Stimulated activated memory B cell treated with anti-CD40 and anti-IgM and Interleukin-4, amounts not matched to agents 10 μg/mL and 1 μg/mL and 100 μg/mL, for 72 hours (primary cell): ENCODE measurements around the gene KRT28.
"Not testable (repeated sequence)": the region's sequence is repeated elsewhere in the genome, so short reads cannot be mapped to it uniquely, and the experiment has no call there.

Experiments used
- ATAC-seq: fragments of 150-1000 bp; cut with Tn5 transposase; 2 replicates; pipeline ENCODE4 v1.10.0; 2021
- H3K27ac Mint-ChIP-seq: one replicate; pipeline ENCODE4 v1.8.0; 2022; ENCODE audit warnings: mild to moderate bottlenecking, mixed read lengths
- H3K27me3 Mint-ChIP-seq: one replicate; pipeline ENCODE4 v1.8.0; 2022; ENCODE audit warnings: mixed read lengths
- H3K36me3 Mint-ChIP-seq: one replicate; pipeline ENCODE4 v1.8.0; 2022; ENCODE audit warnings: mixed read lengths
- H3K4me1 Mint-ChIP-seq: one replicate; pipeline ENCODE4 v1.8.0; 2022; ENCODE audit warnings: mixed read lengths
- H3K4me3 Mint-ChIP-seq: one replicate; pipeline ENCODE4 v1.8.0; 2022; ENCODE audit warnings: mild to moderate bottlenecking, moderate library complexity, mixed read lengths
- H3K9me3 Mint-ChIP-seq: one replicate; pipeline ENCODE4 v1.8.0; 2022; ENCODE audit warnings: mixed read lengths

The KRT28 gene

GRCh38 chr17:40824015-40824832, 24.5 kb upstream of the KRT28 start:
- no peak overlapping the region for H3K4me3 Mint-ChIP-seq
- no peak for ATAC-seq
- peaks cover 16% of the 10 kb centered on the region for H3K27me3 Mint-ChIP-seq
- H3K27ac Mint-ChIP-seq = no peak overlapping the region
- no peaks in the 10 kb centered on the region for H3K9me3 Mint-ChIP-seq
- H3K36me3 Mint-ChIP-seq = peaks cover 29% of the 10 kb centered on the region
- peaks cover 19% of the 10 kb centered on the region for H3K4me1 Mint-ChIP-seq

- Mint-ChIP-seq H3K4me3 (no peak within 1 kb of the TSS), H3K4me1 (peaks cover 24% of the 10 kb centered on the region), H3K9me3 (peaks cover 2% of the 10 kb centered on the region), H3K27me3 (peaks cover 15% of the 10 kb centered on the region), H3K27ac (no peak within 1 kb of the TSS), H3K36me3 (peaks cover 34% of the 10 kb centered on the region)
- ATAC-seq = no peak
Measured at GRCh38 chr17:40822132-40822812, 22.5 kb upstream of the KRT28 start, which contains the start of gene KRT10. Gene KRT10, minus strand, starts transcription at chr17:40822614. Its CDS starts 29 bp downstream, at chr17:40822585.

- Mint-ChIP-seq H3K4me1 (peaks cover 25% of the 10 kb centered on the region), H3K4me3 (no peak overlapping the region), H3K36me3 (peaks cover 38% of the 10 kb centered on the region), H3K27me3 (peaks cover 8% of the 10 kb centered on the region), H3K9me3 (peaks cover 2% of the 10 kb centered on the region), H3K27ac (no peak overlapping the region)
- ATAC-seq = no peak
Measured at GRCh38 chr17:40821536-40821935, 21.8 kb upstream of the KRT28 start.

- no peaks in the 10 kb centered on the region for H3K27me3 Mint-ChIP-seq
Measured at GRCh38 chr17:40820228-40820838, 20.6 kb upstream of the KRT28 start.

GRCh38 chr17:40819528-40820125, 19.9 kb upstream of the KRT28 start:
- H3K4me3 Mint-ChIP-seq = peak overlapping the region; percentile 70
- H3K9me3 Mint-ChIP-seq = peaks cover 4% of the 10 kb centered on the region
- peaks cover 36% of the 10 kb centered on the region for H3K36me3 Mint-ChIP-seq
- H3K4me1 Mint-ChIP-seq = peaks cover 25% of the 10 kb centered on the region
- no peak for ATAC-seq
- H3K27me3 Mint-ChIP-seq = peaks cover 5% of the 10 kb centered on the region
- H3K27ac Mint-ChIP-seq = peak overlapping the region; percentile 91

More at GRCh38 chr17:40820228-40820838, 20.6 kb upstream of the KRT28 start:
- peaks cover 2% of the 10 kb centered on the region for H3K9me3 Mint-ChIP-seq
- peaks cover 25% of the 10 kb centered on the region for H3K4me1 Mint-ChIP-seq
- H3K27ac Mint-ChIP-seq = no peak overlapping the region
- peak; percentile 52 for ATAC-seq
- peaks cover 33% of the 10 kb centered on the region for H3K36me3 Mint-ChIP-seq
- H3K4me3 Mint-ChIP-seq = peak overlapping the region; percentile 51

GRCh38 chr17:40818733-40819527, 19.2 kb upstream of the KRT28 start:
- peaks cover 5% of the 10 kb centered on the region for H3K9me3 Mint-ChIP-seq
- peaks cover 12% of the 10 kb centered on the region for H3K27me3 Mint-ChIP-seq
- H3K4me1 Mint-ChIP-seq = peaks cover 20% of the 10 kb centered on the region
- peak overlapping the region; percentile 91 for H3K27ac Mint-ChIP-seq
- peak; percentile 90 for ATAC-seq
- peak overlapping the region; percentile 85 for H3K4me3 Mint-ChIP-seq
- H3K36me3 Mint-ChIP-seq = peaks cover 34% of the 10 kb centered on the region

- ATAC-seq = no peak
- H3K4me1 Mint-ChIP-seq = peaks cover 20% of the 10 kb centered on the region
Measured at GRCh38 chr17:40818343-40818732, 18.6 kb upstream of the KRT28 start.

GRCh38 chr17:40817103-40817682, 17.4 kb upstream of the KRT28 start:
- H3K36me3 Mint-ChIP-seq = peaks cover 27% of the 10 kb centered on the region
- H3K27ac Mint-ChIP-seq = no peak overlapping the region
- H3K4me3 Mint-ChIP-seq = peak overlapping the region; percentile 51
- peaks cover 5% of the 10 kb centered on the region for H3K9me3 Mint-ChIP-seq
- H3K27me3 Mint-ChIP-seq = peaks cover 28% of the 10 kb centered on the region
- H3K4me1 Mint-ChIP-seq = peaks cover 20% of the 10 kb centered on the region
- no peak for ATAC-seq

More at GRCh38 chr17:40818343-40818732, 18.6 kb upstream of the KRT28 start:
- Mint-ChIP-seq H3K27ac (peak overlapping the region; percentile 91), H3K9me3 (peaks cover 5% of the 10 kb centered on the region), H3K27me3 (peaks cover 18% of the 10 kb centered on the region), H3K36me3 (peaks cover 32% of the 10 kb centered on the region), H3K4me3 (peak overlapping the region; percentile 85)

GRCh38 chr17:40816569-40816968, 16.8 kb upstream of the KRT28 start:
- peaks cover 22% of the 10 kb centered on the region for H3K36me3 Mint-ChIP-seq
- H3K27me3 Mint-ChIP-seq = peaks cover 34% of the 10 kb centered on the region
- H3K4me1 Mint-ChIP-seq = peaks cover 20% of the 10 kb centered on the region
- H3K9me3 Mint-ChIP-seq = peaks cover 5% of the 10 kb centered on the region
- no peak overlapping the region for H3K4me3 Mint-ChIP-seq
- no peak overlapping the region for H3K27ac Mint-ChIP-seq
- ATAC-seq = no peak

- peaks cover 22% of the 10 kb centered on the region for H3K36me3 Mint-ChIP-seq
- H3K9me3 Mint-ChIP-seq = peaks cover 5% of the 10 kb centered on the region
- no peak overlapping the region for H3K4me3 Mint-ChIP-seq
- peaks cover 46% of the 10 kb centered on the region for H3K27me3 Mint-ChIP-seq
- H3K4me1 Mint-ChIP-seq = peaks cover 17% of the 10 kb centered on the region
- no peak overlapping the region for H3K27ac Mint-ChIP-seq
- no peak for ATAC-seq
Measured at GRCh38 chr17:40815381-40815780, 15.6 kb upstream of the KRT28 start.

GRCh38 chr17:40814657-40815056, 14.9 kb upstream of the KRT28 start:
- peaks cover 22% of the 10 kb centered on the region for H3K36me3 Mint-ChIP-seq
- peaks cover 53% of the 10 kb centered on the region for H3K27me3 Mint-ChIP-seq
- not testable (repeated sequence) for H3K27ac Mint-ChIP-seq, H3K4me3 Mint-ChIP-seq, H3K4me1 Mint-ChIP-seq, ATAC-seq, H3K9me3 Mint-ChIP-seq

GRCh38 chr17:40813804-40814203, 14.0 kb upstream of the KRT28 start:
- no peak overlapping the region for H3K4me3 Mint-ChIP-seq
- H3K27me3 Mint-ChIP-seq = peaks cover 55% of the 10 kb centered on the region
- no peak for ATAC-seq
- peaks cover 22% of the 10 kb centered on the region for H3K36me3 Mint-ChIP-seq
- H3K4me1 Mint-ChIP-seq = peaks cover 6% of the 10 kb centered on the region
- H3K9me3 Mint-ChIP-seq = peaks cover 5% of the 10 kb centered on the region
- no peak overlapping the region for H3K27ac Mint-ChIP-seq

GRCh38 chr17:40812639-40813038, 12.9 kb upstream of the KRT28 start:
- no peak overlapping the region for H3K27ac Mint-ChIP-seq
- H3K9me3 Mint-ChIP-seq = peaks cover 5% of the 10 kb centered on the region
- ATAC-seq = no peak
- peaks cover 67% of the 10 kb centered on the region for H3K27me3 Mint-ChIP-seq
- peaks cover 20% of the 10 kb centered on the region for H3K36me3 Mint-ChIP-seq
- no peak overlapping the region for H3K4me3 Mint-ChIP-seq
- peaks cover 6% of the 10 kb centered on the region for H3K4me1 Mint-ChIP-seq

GRCh38 chr17:40810494-40810893, 10.7 kb upstream of the KRT28 start:
- H3K36me3 Mint-ChIP-seq = peaks cover 6% of the 10 kb centered on the region
- H3K9me3 Mint-ChIP-seq = peaks cover 3% of the 10 kb centered on the region
- no peak overlapping the region for H3K27ac Mint-ChIP-seq
- ATAC-seq = no peak
- H3K4me3 Mint-ChIP-seq = no peak overlapping the region
- no peaks in the 10 kb centered on the region for H3K4me1 Mint-ChIP-seq
- peaks cover 83% of the 10 kb centered on the region for H3K27me3 Mint-ChIP-seq
